GM18858 (cell line): Measurements from ENCODE around the gene RASA4B.
"Not testable (repeated sequence)": the region's sequence is repeated elsewhere in the genome, so short reads cannot be mapped to it uniquely, and the experiment has no call there.

Source experiments
- ATAC-seq: cut with Tn5 transposase; IDR thresholded peaks from one replicate; pipeline ENCODE4 v1.9.1; 2021; ENCODE audit not compliant: unreplicated experiment

RASA4B gene

GRCh38 chr7:102455596-102455995, 62.0 kb downstream of the RASA4B start:
- no peak for ATAC-seq

GRCh38 chr7:102454932-102455331, 62.6 kb downstream of the RASA4B start:
- not testable (repeated sequence) for ATAC-seq

GRCh38 chr7:102454468-102454867, 63.1 kb downstream of the RASA4B start:
- ATAC-seq, result no peak

GRCh38 chr7:102453319-102453718, 64.3 kb downstream of the RASA4B start:
- no peak for ATAC-seq

GRCh38 chr7:102452451-102452850, 65.1 kb downstream of the RASA4B start:
- no peak for ATAC-seq

- no peak for ATAC-seq
Measured at GRCh38 chr7:102451371-102452054, 66.1 kb downstream of the RASA4B start.

GRCh38 chr7:102450242-102450641, 67.3 kb downstream of the RASA4B start:
- ATAC-seq, result peak; percentile 44

GRCh38 chr7:102449136-102449535, 68.4 kb downstream of the RASA4B start:
- ATAC-seq, result no peak

- ATAC-seq, result no peak
Measured at GRCh38 chr7:102447311-102447710, 70.3 kb downstream of the RASA4B start.

- no peak for ATAC-seq
Measured at GRCh38 chr7:102446387-102447156, 71.0 kb downstream of the RASA4B start.

- ATAC-seq, result no peak
Measured at GRCh38 chr7:102445674-102446071, 71.9 kb downstream of the RASA4B start.

GRCh38 chr7:102444961-102445673, 72.5 kb downstream of the RASA4B start:
- peak; percentile 36 for ATAC-seq

- ATAC-seq, result no peak
Measured at GRCh38 chr7:102439963-102440795, 77.4 kb downstream of the RASA4B start.

GRCh38 chr7:102436118-102436517, 81.5 kb downstream of the RASA4B start:
- no peak for ATAC-seq

- ATAC-seq, result no peak
Measured at GRCh38 chr7:102434039-102434486, 83.5 kb downstream of the RASA4B start.

GRCh38 chr7:102433219-102434038, 84.1 kb downstream of the RASA4B start, which contains the start of gene ORAI2:
TSS of gene ORAI2 (plus strand) at chr7:102433575. CDS start at chr7:102438957, 5,382 bp downstream.
- peak; percentile 37 for ATAC-seq
